Lower leg skin (tissue), 3 donors: ENCODE measurements around the gene SEC16A.

ENCODE experiments used
- CTCF ChIP-seq, 3 donors: fragments of 450-650 bp; IDR thresholded peaks; one replicate each; pipeline ENCODE4 v1.5.1; 2016; ENCODE audit warnings: antibody characterized with exemption in 3 of 3, mild to moderate bottlenecking in 3 of 3, moderate library complexity in 2 of 3
- POLR2A ChIP-seq, 2 donors: fragments of 450-650 bp; IDR thresholded peaks; one replicate each; pipeline ENCODE4 v1.6.1; 2016 to 2017; ENCODE audit warnings: antibody characterized with exemption in 2 of 2, mild to moderate bottlenecking in 1 of 2, moderate library complexity in 1 of 2

- TF ChIP-seq CTCF (IDR thresholded peaks at IDR 0.05), result no peak
- TF ChIP-seq POLR2A (IDR thresholded peaks at IDR 0.05), result no peak
Observed at GRCh38 chr9:136527131-136527530, 44.3 kb upstream of the SEC16A start.
